ENCODE measurements around the gene SBDS.
A peak's percentile ranks its signal among the peaks of the same experiment; 100 is the strongest.
"Not testable (repeated sequence)": the region's sequence is repeated elsewhere in the genome, so short reads cannot be mapped to it uniquely, and the experiment has no call there.

SBDS gene

DNA sequence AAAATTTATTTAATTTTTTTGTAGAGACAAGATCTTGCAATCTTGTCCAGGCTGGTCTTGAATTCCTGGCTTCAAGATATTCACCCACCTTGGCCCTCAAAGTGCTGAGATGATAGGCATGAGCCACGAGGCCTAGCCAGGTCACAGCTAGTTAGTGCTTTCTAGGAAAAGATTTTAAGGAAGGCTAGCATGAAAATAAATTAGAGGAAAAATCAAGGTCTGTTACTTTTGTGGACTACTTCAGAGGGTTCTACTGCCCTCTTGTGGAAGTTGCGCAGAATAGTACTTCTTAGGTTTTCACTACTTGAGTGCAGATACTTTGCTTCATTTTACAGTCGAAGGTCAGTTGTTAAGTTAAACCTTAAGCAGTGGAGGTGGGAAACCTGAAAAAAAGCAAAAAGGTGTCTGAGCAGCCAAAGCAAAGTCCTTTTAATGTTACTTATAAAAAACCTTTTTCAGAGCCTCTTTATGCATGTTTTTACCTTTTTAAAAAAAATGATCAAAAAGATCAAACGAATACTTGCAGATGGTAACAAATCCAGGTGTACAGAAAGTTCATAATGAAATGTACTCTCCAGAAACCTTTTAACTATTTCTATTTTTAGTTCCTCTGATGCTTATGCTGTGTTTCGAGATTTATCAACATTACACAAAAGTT is 5.3 kb upstream of the SBDS start:
- DNase-seq (ENCODE audit: low read depth, low spot score) = not testable (repeated sequence)

DNA sequence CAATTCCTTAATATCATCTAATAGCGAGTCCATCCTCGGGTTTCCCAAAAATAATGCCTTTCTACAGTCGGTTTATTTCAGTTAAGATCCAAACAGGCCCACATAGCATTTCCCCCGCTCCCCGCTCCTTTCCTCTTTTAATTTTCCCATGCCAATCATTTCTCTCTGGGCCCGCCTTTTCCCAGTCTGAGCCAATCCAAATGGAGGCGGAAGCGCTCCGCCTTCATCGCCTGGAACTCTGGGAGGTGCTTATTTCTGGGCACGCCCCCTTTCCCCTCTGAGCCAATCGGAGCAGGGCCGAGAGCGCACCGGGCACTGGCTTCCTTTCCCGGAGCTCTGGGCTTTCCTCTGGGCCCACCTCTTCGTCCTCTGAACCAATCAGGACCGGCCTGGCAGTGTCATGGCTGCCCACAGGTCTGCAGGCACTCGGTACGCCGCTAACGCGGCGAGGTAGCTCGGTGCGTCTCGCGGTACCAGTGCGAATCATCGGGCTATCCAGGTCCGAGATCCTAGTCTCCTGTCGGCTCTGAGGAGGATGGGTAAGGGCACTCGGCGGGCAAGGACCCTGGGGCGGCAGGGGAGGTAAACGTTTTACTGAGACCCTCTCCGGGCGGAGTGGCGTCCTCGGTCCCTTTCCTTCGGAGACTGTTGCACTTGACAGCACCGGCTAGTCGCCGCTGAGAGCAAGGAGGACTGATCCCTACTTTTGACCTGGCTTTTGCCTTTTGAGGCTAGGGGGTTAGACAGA is 1.2 kb upstream of the SBDS start, which contains the start of gene TYW1:
Gene TYW1 (plus strand): TSS at position 390 of the 748 bp plus-strand sequence. CDS start 146 bp downstream, at position 536.
- peak within 1 kb of the TSS; percentile 87 for H3K4me3 ChIP-seq (ENCODE audit: low read length)
- DNase-seq (ENCODE audit: low read depth, low spot score) = peak; percentile 97

More for the DNA sequence above, 5.3 kb upstream of the SBDS start:
- H3K4me3 ChIP-seq (ENCODE audit: low read length) = not testable (repeated sequence)

DNA sequence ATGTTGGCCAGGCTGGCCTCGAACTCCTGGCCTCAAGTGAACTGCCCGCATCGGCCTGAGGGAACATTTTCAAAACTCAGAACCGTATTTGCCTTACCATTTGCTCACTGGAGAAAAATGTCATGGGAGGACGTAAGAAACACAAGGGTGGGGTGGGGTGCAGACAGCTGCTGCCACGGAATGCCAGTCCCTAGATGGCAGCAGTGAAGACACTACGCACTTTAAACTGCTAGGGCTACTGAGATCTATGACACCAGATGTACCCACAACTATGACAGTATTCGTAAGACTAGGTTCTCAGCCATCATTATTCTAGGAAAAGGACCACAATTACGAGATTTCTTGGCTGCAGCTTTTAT is 716 bp downstream of the SBDS start:
- DNase-seq (ENCODE audit: low read depth, low spot score) = peak; percentile 52
- peak overlapping the region; percentile 87 for H3K4me3 ChIP-seq (ENCODE audit: low read length)

DNA sequence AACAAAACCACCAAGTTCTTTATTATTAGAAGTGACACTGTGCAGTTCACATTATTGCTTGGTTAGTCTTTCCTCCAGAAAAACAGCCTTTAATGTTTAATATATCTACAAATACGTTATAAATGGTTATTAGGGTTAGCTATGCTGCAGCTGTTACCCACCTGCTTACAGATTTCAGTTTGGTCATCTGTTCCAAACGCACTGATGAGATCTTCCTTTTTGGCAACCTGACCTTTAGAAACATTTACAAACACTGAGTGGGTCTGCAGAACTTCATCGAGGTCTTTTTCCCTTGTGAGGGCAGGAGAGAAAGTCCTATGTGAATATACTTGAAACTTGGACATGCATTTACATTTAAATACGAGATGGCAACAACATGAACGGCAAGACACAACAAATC is 1.3 kb downstream of the SBDS start:
- not testable (repeated sequence) for H3K4me3 ChIP-seq (ENCODE audit: low read length); DNase-seq (ENCODE audit: low read depth, low spot score)

DNA sequence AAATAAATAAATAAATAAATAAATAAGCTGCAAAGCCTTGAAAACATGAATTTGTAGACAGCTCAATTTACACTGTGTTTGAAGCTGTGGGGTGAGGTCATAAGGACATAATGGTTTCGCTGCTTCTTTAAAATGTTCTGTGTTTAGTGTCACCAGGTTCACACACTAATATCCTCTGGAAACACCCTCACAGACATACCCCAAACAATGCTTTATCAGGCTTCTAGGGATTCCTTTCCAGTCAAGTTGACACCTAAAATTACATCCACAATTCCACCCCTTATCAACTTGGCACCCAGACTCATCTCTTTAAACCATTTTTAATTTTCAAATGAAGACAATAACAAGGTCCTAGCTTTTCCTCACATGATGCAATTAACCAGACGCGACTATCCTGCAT is 5.8 kb downstream of the SBDS start:
- not testable (repeated sequence) for DNase-seq (ENCODE audit: low read depth, low spot score); H3K4me3 ChIP-seq (ENCODE audit: low read length)

DNA sequence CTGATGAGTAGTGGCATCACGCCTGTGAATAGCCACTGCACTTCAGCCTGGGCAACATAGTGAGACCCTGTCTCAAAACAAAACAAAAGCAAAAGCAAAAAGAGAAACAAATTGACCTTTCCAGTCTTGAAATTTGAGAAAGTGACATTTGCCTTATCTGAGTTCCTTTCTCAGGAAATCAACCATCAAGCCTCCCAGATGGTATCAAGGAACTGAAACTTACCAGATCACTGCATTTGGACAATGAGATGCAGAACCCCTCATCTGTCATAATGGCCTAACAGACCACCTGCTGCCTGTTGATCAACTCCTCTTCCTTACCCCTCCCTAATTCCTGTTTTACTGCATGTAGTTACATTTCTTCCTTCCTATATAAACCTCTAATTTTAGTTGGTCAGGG is 15.1 kb downstream of the SBDS start:
- not testable (repeated sequence) for H3K4me3 ChIP-seq (ENCODE audit: low read length); DNase-seq (ENCODE audit: low read depth, low spot score)

DNA sequence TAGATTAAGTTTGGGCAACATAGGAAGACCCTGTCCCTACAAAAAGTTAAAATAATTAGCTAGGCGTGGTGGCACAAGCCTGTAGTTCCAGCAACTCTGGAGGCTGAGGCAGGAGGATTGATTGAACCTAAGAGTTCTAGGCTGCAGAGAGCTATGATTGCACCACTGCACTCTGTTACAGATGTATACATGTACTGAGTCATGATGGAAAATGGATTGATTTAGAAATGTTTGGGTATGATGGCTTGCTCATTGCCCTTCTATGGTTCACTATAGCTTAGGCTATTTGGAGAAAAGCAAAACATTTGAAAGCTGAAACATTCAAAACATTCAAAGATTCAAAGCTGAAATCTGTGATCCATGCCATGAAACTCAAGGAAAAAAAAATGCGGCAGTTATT is 16.4 kb downstream of the SBDS start:
- H3K4me3 ChIP-seq (ENCODE audit: low read length); DNase-seq (ENCODE audit: low read depth, low spot score): not testable (repeated sequence)

DNA sequence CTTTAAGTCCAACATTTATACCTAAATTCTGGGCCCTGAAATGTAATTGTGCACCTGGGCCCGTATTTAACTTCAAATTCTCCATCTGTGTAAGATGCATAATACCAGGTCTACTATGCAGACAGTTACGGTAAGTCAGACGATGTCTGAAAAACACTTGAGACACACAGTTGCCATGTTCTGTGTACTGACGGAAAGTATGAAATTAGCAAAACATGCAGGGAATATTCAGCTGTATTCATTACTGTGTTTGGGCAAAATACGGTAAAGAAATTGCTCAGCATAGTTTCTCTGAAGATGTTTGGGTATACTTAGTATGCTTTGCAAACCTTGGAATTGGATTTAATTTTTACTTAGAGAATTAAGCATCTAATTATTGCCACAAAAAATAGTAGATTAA is 17.1 kb downstream of the SBDS start:
- DNase-seq (ENCODE audit: low read depth, low spot score); H3K4me3 ChIP-seq (ENCODE audit: low read length): not testable (repeated sequence)

DNA sequence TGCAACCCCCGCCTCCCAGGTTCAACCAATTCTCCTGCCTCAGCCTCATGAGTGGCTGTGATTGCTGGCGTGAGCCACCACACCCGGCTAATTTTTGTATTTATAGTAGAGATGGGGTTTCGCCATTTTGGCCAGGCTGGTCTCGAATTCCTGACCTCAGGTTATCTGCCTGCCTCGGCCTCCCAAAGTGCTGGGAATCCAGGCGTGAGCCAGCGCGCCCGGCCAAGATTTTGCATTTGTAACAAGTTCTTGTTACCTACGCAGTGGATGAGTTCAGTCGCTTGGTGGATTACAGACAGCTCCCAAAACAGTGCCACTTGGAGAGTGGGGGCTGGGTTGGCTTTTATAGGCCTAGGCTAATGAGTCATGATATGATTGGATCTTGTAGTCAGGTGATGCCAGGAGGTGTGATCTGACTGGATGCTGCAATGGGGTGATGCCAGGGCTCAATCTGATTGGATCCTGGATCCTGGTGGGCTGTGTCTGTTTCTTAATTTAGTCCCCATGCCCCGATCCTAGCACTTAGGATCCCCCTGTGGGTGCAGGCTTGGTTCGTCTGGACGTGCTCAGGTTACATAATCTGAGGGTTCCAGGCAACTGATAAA is 20.3 kb downstream of the SBDS start:
- H3K4me3 ChIP-seq (ENCODE audit: low read length) = no peak overlapping the region
- peak; percentile 26 for DNase-seq (ENCODE audit: low read depth, low spot score)

DNA sequence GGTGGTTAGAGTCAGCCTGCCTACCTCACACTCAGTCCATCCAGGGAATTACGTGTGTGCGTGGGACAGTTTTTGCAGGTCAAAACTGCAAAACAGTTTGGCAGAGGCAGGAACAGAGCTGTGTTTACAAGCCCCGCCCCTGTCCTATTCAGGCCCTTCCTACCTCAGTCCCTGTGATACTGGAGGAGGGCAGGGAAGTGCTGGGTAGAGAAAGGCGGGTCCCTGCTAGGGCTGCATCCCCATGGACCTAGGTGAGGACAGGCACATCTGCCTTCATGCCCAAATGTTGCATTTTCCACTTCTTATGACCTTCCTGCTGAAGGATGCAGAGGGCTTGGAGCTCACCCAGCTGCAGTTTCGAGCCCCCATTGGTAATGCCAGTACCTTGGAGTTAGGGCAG is 25.1 kb downstream of the SBDS start:
- H3K4me3 ChIP-seq (ENCODE audit: low read length) = no peak overlapping the region
- no peak for DNase-seq (ENCODE audit: low read depth, low spot score)

DNA sequence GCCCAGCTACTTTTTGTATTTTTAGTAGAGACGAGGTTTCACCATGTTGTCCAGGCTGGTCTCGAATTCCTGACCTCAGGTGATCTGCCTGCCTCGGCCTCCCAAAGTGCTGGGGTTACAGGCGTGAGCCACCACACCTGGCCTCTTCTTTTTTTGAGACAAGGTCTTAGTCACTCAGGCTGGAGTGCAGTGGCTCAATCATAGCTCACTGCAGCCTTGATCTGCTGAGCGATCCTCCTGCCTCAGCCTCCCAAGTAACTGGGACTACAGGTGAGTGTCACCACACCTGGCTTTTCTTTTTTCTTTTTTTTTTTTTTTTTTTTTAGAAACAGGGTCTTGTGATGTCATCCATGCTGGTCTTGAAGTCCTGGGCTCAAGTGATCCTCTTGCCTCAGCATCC is 26.4 kb downstream of the SBDS start:
- H3K4me3 ChIP-seq (ENCODE audit: low read length); DNase-seq (ENCODE audit: low read depth, low spot score): not testable (repeated sequence)

DNA sequence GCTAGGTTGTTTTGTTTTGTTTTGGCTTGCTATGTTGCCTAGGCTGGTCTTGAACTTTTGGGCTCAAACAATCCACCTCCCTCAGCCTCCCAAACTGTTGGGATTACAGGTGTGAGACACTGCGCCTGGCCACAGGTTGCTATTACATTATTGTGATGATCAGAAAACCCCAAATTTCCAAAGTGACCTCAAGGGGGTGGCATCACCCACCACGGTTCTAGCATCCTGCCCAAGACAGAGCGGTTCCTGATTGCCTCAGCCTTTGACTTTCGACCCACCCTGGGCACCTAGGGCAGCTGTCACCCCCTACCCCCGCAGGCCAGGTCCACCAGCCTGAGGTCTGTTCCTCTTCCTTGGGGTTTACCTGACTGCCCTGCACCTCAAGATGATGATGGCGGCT is 28.4 kb downstream of the SBDS start:
- H3K4me3 ChIP-seq (ENCODE audit: low read length) = no peak overlapping the region
- no peak for DNase-seq (ENCODE audit: low read depth, low spot score)

DNA sequence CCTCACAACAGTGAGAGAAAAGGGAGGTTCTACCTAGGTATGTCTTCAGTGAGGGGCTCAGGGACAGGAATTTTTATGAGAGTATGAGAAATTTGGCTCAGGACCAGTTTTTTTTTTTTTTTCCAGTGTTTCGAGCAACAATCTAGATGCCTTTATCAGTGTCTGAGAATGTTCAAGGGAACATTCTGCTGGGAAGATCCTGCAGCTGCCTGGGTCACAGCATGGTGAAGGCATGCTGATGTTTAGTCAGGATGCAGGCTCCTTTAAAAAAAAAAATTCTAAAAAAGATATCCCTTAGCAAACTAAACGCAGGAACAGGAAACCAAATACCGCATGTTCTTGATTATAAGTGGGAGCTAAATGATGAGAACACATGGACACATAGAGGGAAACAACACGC is 31.0 kb downstream of the SBDS start:
- H3K4me3 ChIP-seq (ENCODE audit: low read length) = no peak overlapping the region
- DNase-seq (ENCODE audit: low read depth, low spot score) = no peak

DNA sequence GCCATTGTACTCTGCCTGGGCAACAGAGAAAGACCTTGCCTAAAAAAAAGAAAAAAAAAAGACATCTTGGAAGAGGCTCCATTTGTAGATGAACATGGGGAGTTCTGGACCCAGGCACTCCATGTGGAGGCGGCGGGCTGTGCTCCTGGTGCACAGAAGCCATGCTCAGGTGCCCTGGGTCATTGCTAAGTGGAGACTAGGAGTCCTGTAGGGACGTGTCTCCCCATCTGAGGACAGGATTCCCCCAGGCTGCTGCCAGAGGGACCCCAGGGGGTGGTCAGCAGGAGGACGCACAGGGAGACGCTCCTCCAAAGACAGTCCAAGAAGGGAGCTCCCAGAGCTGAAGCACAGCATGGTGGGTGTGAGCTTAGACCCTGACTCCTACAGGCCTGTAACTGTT is 34.3 kb downstream of the SBDS start:
- no peak overlapping the region for H3K4me3 ChIP-seq (ENCODE audit: low read length)
- DNase-seq (ENCODE audit: low read depth, low spot score) = no peak

DNA sequence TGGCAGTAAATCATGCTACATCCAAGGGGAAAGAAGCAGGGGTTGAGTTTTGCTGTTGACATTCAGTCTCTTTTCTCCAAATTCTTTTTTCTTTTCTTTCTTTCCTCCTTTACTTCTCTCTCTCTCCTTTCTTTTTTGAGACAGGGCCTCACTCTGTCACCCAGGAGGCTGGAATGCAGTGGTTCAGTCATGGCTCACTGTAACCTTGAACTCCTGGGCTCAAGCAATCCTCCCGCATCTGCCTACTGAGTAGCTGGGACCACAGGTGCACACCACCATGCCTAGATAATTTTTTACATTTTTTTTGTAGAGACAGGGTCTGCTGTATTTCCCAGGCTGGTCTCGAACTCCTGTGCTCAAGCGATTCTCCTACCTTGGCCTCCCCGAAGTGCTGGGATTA is 35.2 kb downstream of the SBDS start:
- no peak overlapping the region for H3K4me3 ChIP-seq (ENCODE audit: low read length)
- no peak for DNase-seq (ENCODE audit: low read depth, low spot score)

DNA sequence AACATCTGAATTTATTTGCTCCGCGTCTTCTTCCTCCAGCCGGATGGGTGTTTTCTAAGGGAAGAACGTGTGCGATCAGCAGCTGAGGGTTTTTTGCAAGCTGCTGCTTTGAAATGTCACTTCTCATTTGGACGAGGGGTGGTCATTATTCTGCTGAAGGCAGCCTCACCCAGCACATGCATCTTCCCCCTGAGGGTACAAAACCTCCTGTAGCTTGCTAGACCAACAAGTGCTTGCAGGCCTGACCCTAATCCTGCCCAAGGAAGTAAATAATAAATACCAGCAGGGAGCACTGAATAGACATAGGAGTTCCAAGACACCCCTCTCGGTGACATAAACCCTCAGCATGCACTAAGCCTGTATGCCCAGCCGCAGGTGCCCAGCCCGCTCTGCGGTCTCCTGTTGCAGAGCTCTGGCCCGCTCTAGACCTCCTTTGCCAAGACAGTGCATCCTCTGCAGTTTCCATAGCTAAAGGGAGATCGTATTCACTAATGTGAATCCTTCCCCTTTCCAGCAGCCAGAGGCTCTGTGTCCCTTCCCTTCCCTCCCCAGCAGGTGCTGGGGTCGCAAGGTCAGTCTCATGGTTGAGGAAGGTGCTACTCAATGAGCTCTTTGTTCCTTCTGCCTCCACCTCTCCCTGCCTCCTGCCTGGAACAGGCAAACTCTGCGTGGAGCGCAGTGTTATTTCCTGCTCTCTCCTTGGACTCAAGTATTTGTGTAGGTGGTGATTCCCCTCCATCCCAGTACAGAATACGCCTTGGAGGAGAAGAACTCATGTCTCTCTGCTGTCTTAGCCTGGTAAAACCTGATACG is 36.6 kb downstream of the SBDS start:
- no peak overlapping the region for H3K4me3 ChIP-seq (ENCODE audit: low read length)

DNA sequence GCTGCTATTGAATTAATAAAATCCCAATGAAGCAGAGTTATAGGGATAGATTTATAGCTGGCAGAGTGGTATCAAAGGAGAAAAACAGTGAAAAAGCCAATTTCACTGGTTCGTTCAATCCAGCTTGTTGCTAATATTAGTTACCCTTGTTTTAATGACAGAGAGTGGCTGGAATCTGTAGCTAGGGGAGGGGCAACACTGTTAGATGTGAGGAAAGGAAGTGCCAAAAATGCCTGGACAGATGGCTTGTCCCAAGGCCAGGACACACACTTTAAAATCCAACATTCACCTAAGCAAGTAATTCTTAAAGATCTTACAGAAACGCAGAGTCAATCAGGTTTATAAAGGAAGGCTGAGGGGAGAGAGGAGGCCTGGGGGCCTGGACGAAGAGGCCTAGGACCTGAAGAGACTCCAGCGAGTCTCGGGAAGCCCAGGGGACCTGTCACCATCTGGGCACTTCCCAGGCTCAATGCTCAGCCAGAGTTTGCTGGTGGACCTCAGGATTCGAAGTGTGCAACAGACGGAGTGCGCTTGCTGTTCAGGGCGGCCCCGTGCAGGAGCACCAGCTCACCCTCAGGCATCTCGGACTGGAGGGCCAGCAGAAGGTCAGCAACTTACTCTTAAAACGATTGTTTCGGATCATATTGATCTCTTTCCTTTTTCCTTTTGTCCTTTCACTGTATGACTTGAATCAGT is 37.6 kb downstream of the SBDS start:
- H3K4me3 ChIP-seq (ENCODE audit: low read length) = no peak overlapping the region
- DNase-seq (ENCODE audit: low read depth, low spot score) = no peak

More for the DNA sequence above, 36.6 kb downstream of the SBDS start:
- no peak for DNase-seq (ENCODE audit: low read depth, low spot score)

DNA sequence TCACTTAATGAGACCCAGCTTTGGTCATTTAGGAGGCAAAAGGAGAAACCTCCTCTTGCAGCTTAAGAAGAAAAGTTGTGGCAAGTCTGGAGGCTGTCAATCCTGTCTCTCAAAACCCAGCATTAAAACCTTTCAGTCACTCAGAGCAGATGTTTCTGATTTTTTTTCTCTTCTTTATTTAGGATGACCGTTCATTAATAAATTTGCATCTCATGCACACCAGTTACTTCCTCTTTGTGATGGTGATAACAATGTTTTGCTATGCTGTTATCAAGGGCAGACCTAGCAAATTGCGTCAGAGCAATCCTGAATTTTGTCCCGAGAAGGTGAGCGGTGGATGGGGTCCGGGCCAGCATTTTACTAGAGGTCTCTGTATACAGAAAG is 42.4 kb downstream of the SBDS start:
- no peak overlapping the region for H3K4me3 ChIP-seq (ENCODE audit: low read length)
- no peak for DNase-seq (ENCODE audit: low read depth, low spot score)
